ENCODE results near the gene RAB40A.

- TF ChIP-seq, protein P1, sequence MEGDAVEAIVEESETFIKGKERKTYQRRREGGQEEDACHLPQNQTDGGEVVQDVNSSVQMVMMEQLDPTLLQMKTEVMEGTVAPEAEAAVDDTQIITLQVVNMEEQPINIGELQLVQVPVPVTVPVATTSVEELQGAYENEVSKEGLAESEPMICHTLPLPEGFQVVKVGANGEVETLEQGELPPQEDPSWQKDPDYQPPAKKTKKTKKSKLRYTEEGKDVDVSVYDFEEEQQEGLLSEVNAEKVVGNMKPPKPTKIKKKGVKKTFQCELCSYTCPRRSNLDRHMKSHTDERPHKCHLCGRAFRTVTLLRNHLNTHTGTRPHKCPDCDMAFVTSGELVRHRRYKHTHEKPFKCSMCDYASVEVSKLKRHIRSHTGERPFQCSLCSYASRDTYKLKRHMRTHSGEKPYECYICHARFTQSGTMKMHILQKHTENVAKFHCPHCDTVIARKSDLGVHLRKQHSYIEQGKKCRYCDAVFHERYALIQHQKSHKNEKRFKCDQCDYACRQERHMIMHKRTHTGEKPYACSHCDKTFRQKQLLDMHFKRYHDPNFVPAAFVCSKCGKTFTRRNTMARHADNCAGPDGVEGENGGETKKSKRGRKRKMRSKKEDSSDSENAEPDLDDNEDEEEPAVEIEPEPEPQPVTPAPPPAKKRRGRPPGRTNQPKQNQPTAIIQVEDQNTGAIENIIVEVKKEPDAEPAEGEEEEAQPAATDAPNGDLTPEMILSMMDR (IDR thresholded peaks at IDR 0.05), result no peak
- no peak for TF ChIP-seq POLR2A (IDR thresholded peaks at IDR 0.05)
Observed at GRCh38 chrX:103461156-103461555, 58.1 kb downstream of the RAB40A start.

All from testis (tissue), 2 donors.